ENCODE data around the gene CCDC9B.

GRCh38 chr15:40369971-40370370 lies 29.2 kb upstream of the CCDC9B start:
- no peak for TF ChIP-seq CTCF (IDR thresholded peaks at IDR 0.05)
- no peak for TF ChIP-seq ZFX (IDR thresholded peaks at IDR 0.05; ENCODE audit: borderline replicate concordance)

Data from 22Rv1 (cell line).